ENCODE measurements around the gene GSAP. TPM values are rescaled to one million over a fixed set of nuclear protein-coding genes. Genes with fewer than 3 reads are reported as not detected.

The GSAP gene
- total RNA-seq, 2 experiments from 2014 or later = 0.55 TPM; not detected in 1

GRCh38 chr7:77461246-77461645, 45.1 kb upstream of the GSAP start:
- Histone ChIP-seq H3K36me3 (ENCODE audit: insufficient read depth, low read length) (no peaks in the 10 kb centered on the region), H3K27ac (ENCODE audit: low read depth, low read length, poor library complexity, severe bottlenecking) (no peak overlapping the region), H3K9me3 (ENCODE audit: low read length) (no peaks in the 10 kb centered on the region), H2AFZ (ENCODE audit: low read length) (no peak overlapping the region), H3K4me2 (ENCODE audit: low read length) (no peak overlapping the region), H3K4me3 (ENCODE audit: low read depth, low read length, poor library complexity, severe bottlenecking) (no peak overlapping the region), H3K9me2 (ENCODE audit: insufficient read depth, low read length) (no peaks in the 10 kb centered on the region), H3K4me1 (ENCODE audit: insufficient read depth, low read length, poor library complexity, severe bottlenecking) (no peaks in the 10 kb centered on the region), H3K79me2 (ENCODE audit: insufficient read depth, low read depth, low read length) (no peaks in the 10 kb centered on the region), H4K20me1 (ENCODE audit: insufficient read depth, low read length) (no peaks in the 10 kb centered on the region)
- ChIA-PET CTCF (ENCODE audit: unreplicated experiment) (no interaction called here), POLR2A (interaction anchor here (0.9 kb wide), 1 partner anchor 75 kb away, joined by 5 read pairs; no protein-coding TSS in a partner anchor)
- TF ChIP-seq EZH2phosphoT487 (IDR thresholded peaks at IDR 0.05; ENCODE audit: borderline replicate concordance, low read depth, low read length) (no peak), CTCF (conservative IDR thresholded peaks at IDR 0.05; ENCODE audit: low read length) (no peak)
- no TSS peak for BruUV-seq (replicated peaks)
- DNase-seq (ENCODE audit: low spot score) = no peak
- intact Hi-C loops (cut with micrococcal nuclease; ENCODE audit: unreplicated experiment) = no loop called here

GRCh38 chr7:77460057-77460486, 43.9 kb upstream of the GSAP start:
- H3K4me2 ChIP-seq (ENCODE audit: low read length) = no peak overlapping the region
- no peaks in the 10 kb centered on the region for H3K79me2 ChIP-seq (ENCODE audit: insufficient read depth, low read depth, low read length)
- H3K4me1 ChIP-seq (ENCODE audit: insufficient read depth, low read length, poor library complexity, severe bottlenecking) = no peaks in the 10 kb centered on the region
- TF ChIP-seq EZH2phosphoT487 (IDR thresholded peaks at IDR 0.05; ENCODE audit: borderline replicate concordance, low read depth, low read length) (no peak), CTCF (conservative IDR thresholded peaks at IDR 0.05; ENCODE audit: low read length) (peak; percentile 42; the same call in 1 of the 2 replicates)
- ChIA-PET POLR2A (interaction anchor here (0.7 kb wide), 1 partner anchor 19 kb away, joined by 4 read pairs; no protein-coding TSS in a partner anchor), CTCF (ENCODE audit: unreplicated experiment) (no interaction called here)
- H3K4me3 ChIP-seq (ENCODE audit: low read depth, low read length, poor library complexity, severe bottlenecking) = no peak overlapping the region
- no peaks in the 10 kb centered on the region for H4K20me1 ChIP-seq (ENCODE audit: insufficient read depth, low read length)
- H2AFZ ChIP-seq (ENCODE audit: low read length) = no peak overlapping the region
- H3K36me3 ChIP-seq (ENCODE audit: insufficient read depth, low read length) = no peaks in the 10 kb centered on the region
- no peak overlapping the region for H3K27ac ChIP-seq (ENCODE audit: low read depth, low read length, poor library complexity, severe bottlenecking)
- no peaks in the 10 kb centered on the region for H3K9me2 ChIP-seq (ENCODE audit: insufficient read depth, low read length)
- peak; percentile 5 for DNase-seq (ENCODE audit: low spot score)
- no peaks in the 10 kb centered on the region for H3K9me3 ChIP-seq (ENCODE audit: low read length)
- BruUV-seq (replicated peaks) = no TSS peak
- intact Hi-C loops (cut with micrococcal nuclease; ENCODE audit: unreplicated experiment) = no loop called here

- H3K9me2 ChIP-seq (ENCODE audit: insufficient read depth, low read length) = no peaks in the 10 kb centered on the region
- H3K4me3 ChIP-seq (ENCODE audit: low read depth, low read length, poor library complexity, severe bottlenecking) = no peak overlapping the region
- H3K79me2 ChIP-seq (ENCODE audit: insufficient read depth, low read depth, low read length) = no peaks in the 10 kb centered on the region
- no peak overlapping the region for H3K4me2 ChIP-seq (ENCODE audit: low read length)
- TF ChIP-seq CTCF (conservative IDR thresholded peaks at IDR 0.05; ENCODE audit: low read length) (no peak), EZH2phosphoT487 (IDR thresholded peaks at IDR 0.05; ENCODE audit: borderline replicate concordance, low read depth, low read length) (no peak)
- no peaks in the 10 kb centered on the region for H3K9me3 ChIP-seq (ENCODE audit: low read length)
- DNase-seq (ENCODE audit: low spot score) = no peak
- H3K27ac ChIP-seq (ENCODE audit: low read depth, low read length, poor library complexity, severe bottlenecking) = no peak overlapping the region
- no TSS peak for BruUV-seq (replicated peaks)
- ChIA-PET CTCF (ENCODE audit: unreplicated experiment) (no interaction called here), POLR2A (interaction anchor here (0.7 kb wide), 1 partner anchor 19 kb away, joined by 4 read pairs; no protein-coding TSS in a partner anchor)
- H3K36me3 ChIP-seq (ENCODE audit: insufficient read depth, low read length) = no peaks in the 10 kb centered on the region
- intact Hi-C loops (cut with micrococcal nuclease; ENCODE audit: unreplicated experiment) = no loop called here
- H2AFZ ChIP-seq (ENCODE audit: low read length) = no peak overlapping the region
- H3K4me1 ChIP-seq (ENCODE audit: insufficient read depth, low read length, poor library complexity, severe bottlenecking) = no peaks in the 10 kb centered on the region
- no peaks in the 10 kb centered on the region for H4K20me1 ChIP-seq (ENCODE audit: insufficient read depth, low read length)
These were observed 43.2 kb upstream of the GSAP start for GRCh38 chr7:77459311-77459726.

All from OCI-LY7 (cell line).